ENCODE data around the gene RABGAP1.
"Not testable (repeated sequence)": the region's sequence is repeated elsewhere in the genome, so short reads cannot be mapped to it uniquely, and the experiment has no call there.

RABGAP1 gene
- long read RNA-seq, donor 1, partial matches to known transcripts: 0 of 1 reads
- long read RNA-seq, donor 1, other reads (novel, unspliced or antisense): 0 of 1 reads
- long read RNA-seq, donor 2: 0 reads
- long read RNA-seq, donor 3, full-length matches to known transcripts: 1 of 1 reads
- long read RNA-seq, donor 3, partial matches to known transcripts: 0 of 1 reads
- long read RNA-seq, donor 3, other reads (novel, unspliced or antisense): 0 of 1 reads
- long read RNA-seq, donor 4, full-length matches to known transcripts: 2 of 2 reads
- long read RNA-seq, donor 4, partial matches to known transcripts: 0 of 2 reads
- long read RNA-seq, donor 4, other reads (novel, unspliced or antisense): 0 of 2 reads
- long read RNA-seq, donor 5, full-length matches to known transcripts: 2 of 28 reads
- long read RNA-seq, donor 5, partial matches to known transcripts: 26 of 28 reads
- long read RNA-seq, donor 5, other reads (novel, unspliced or antisense): 0 of 28 reads
- long read RNA-seq, donor 6, partial matches to known transcripts: 0 of 1 reads
- long read RNA-seq, donor 6, other reads (novel, unspliced or antisense): 0 of 1 reads
- long read RNA-seq, donor 7, partial matches to known transcripts: 72 of 72 reads
- long read RNA-seq, donor 7, other reads (novel, unspliced or antisense): 0 of 72 reads
- long read RNA-seq, donor 8, full-length matches to known transcripts: 1 of 1 reads
- long read RNA-seq, donor 8, partial matches to known transcripts: 0 of 1 reads
- long read RNA-seq, donor 8, other reads (novel, unspliced or antisense): 0 of 1 reads

GRCh38 chr9:122940749-122941581 lies at the start of gene RABGAP1:
TSS of gene RABGAP1 (plus strand) at chr9:122941020. CDS start at chr9:122957060, 16,040 bp downstream.
- peak; percentile 98 for DNase-seq

- DNase-seq: no peak
These were observed 42.9 kb upstream of the RABGAP1 start for GRCh38 chr9:122897969-122898368.

GRCh38 chr9:122900791-122901190 lies 40.0 kb upstream of the RABGAP1 start:
- DNase-seq: no peak

GRCh38 chr9:122904466-122904822 lies 36.4 kb upstream of the RABGAP1 start:
- DNase-seq: no peak

- peak; percentile 97 for DNase-seq
These were observed 35.8 kb upstream of the RABGAP1 start, which contains the start of gene RC3H2 for GRCh38 chr9:122904823-122905710. TSS of gene RC3H2 (minus strand) at chr9:122905359. CDS start at chr9:122897509, 7,850 bp downstream.

- not testable (repeated sequence) for DNase-seq
These were observed 34.7 kb upstream of the RABGAP1 start for GRCh38 chr9:122906122-122906521.

- no peak for DNase-seq
These were observed 28.2 kb upstream of the RABGAP1 start for GRCh38 chr9:122912671-122912963.

- peak; percentile 86 for DNase-seq
These were observed 27.7 kb upstream of the RABGAP1 start, which contains the start of gene ZBTB6 for GRCh38 chr9:122912964-122913673. TSS of gene ZBTB6 (minus strand) at chr9:122913323. CDS start at chr9:122912072, 1,251 bp downstream.

- DNase-seq: no peak
These were observed 22.5 kb upstream of the RABGAP1 start for GRCh38 chr9:122918310-122918709.

GRCh38 chr9:122922713-122923112 lies 18.1 kb upstream of the RABGAP1 start:
- no peak for DNase-seq

GRCh38 chr9:122923947-122924346 lies 16.9 kb upstream of the RABGAP1 start:
- no peak for DNase-seq

GRCh38 chr9:122929796-122930354 lies 10.9 kb upstream of the RABGAP1 start:
- no peak for DNase-seq

GRCh38 chr9:122930541-122931225 lies 10.1 kb upstream of the RABGAP1 start:
- DNase-seq: no peak

- peak; percentile 93 for DNase-seq
These were observed 9.3 kb upstream of the RABGAP1 start, which contains the start of gene ZBTB26 for GRCh38 chr9:122931226-122932121. TSS of gene ZBTB26 (minus strand) at chr9:122931512. CDS start at chr9:122919934, 11,578 bp downstream.

- DNase-seq: no peak
These were observed 4.4 kb upstream of the RABGAP1 start for GRCh38 chr9:122936464-122936863.

- DNase-seq: no peak
These were observed 3.9 kb upstream of the RABGAP1 start for GRCh38 chr9:122936883-122937282.

GRCh38 chr9:122939601-122940000 lies 1.2 kb upstream of the RABGAP1 start:
- no peak for DNase-seq

- DNase-seq: no peak
These were observed 419 bp upstream of the RABGAP1 start for GRCh38 chr9:122940454-122940748.

Data from right kidney (tissue), 9 donors.